Aorta (tissue), 5 donors: ENCODE data around the gene GRIK2. TPM values are rescaled to one million over a fixed set of nuclear protein-coding genes. Genes with fewer than 3 reads are reported as not detected.

Experiments used
- ATAC-seq: fragments of 200-7000 bp; cut with Tn5 transposase; one replicate; pipeline ENCODE4 v1.9.1; 2022; ENCODE audit warnings: moderate library complexity; ENCODE audit not compliant: low FRiP score
- DNase-seq, 2 donors: peaks; one replicate each; pipeline ENCODE4 v3.0.0-alpha.2; 2020
- H3K27ac ChIP-seq, 2 donors: one replicate each; pipeline ENCODE4 v1.5.1; 2013; ENCODE audit warnings: low read length in 2 of 2, mild to moderate bottlenecking in 2 of 2, moderate library complexity in 2 of 2, control low read depth in 1 of 2, inconsistent platforms in 1 of 2, low read depth in 1 of 2
- H3K27me3 ChIP-seq, 2 donors: one replicate each; pipeline ENCODE4 v1.6.1; 2013; ENCODE audit warnings: control low read depth in 1 of 2, low read length in 1 of 2, mild to moderate bottlenecking in 1 of 2, moderate library complexity in 1 of 2; ENCODE audit not compliant: insufficient read depth in 2 of 2, control insufficient read depth in 1 of 2
- H3K36me3 ChIP-seq, 2 donors: one replicate each; pipeline ENCODE4 v1.6.1; 2013; ENCODE audit warnings: control low read depth in 1 of 2, low read length in 1 of 2, mild to moderate bottlenecking in 1 of 2; ENCODE audit not compliant: insufficient read depth in 2 of 2, control insufficient read depth in 1 of 2
- H3K4me1 ChIP-seq, 2 donors: one replicate each; pipeline ENCODE4 v1.6.1; 2013; ENCODE audit warnings: low read length in 2 of 2, control low read depth in 1 of 2, mild to moderate bottlenecking in 1 of 2, moderate library complexity in 1 of 2; ENCODE audit not compliant: insufficient read depth in 2 of 2, control insufficient read depth in 1 of 2
- H3K4me3 ChIP-seq, 2 donors: one replicate each; pipeline ENCODE4 v1.5.1; 2013; ENCODE audit warnings: low read length in 2 of 2, control low read depth in 1 of 2, mild to moderate bottlenecking in 1 of 2
- H3K9me3 ChIP-seq: one replicate; pipeline ENCODE4 v1.6.1; 2013; ENCODE audit warnings: mild to moderate bottlenecking, low read length; ENCODE audit not compliant: control insufficient read depth
- WGBS, 2 donors: extraction: QIAGEN DNeasy Blood & Tissue Kit; methylation state at CpG; one replicate each; pipeline ENCODE4 v1.1.7; 2013; 5-methylcytosine and 5-hydroxymethylcytosine counted together
- intact Hi-C, 2 donors: fragments of 100-400 bp; cut with DNase I; formaldehyde crosslinking; loops; one replicate each; pipeline versions ENCODE4 v1.14.2 to v1.15.0; 2022
- polyA plus RNA-seq, 2 donors: library from polyadenylated mRNA; stranded (reverse); fragments of 200-250 nt; gene quantifications; one replicate each; pipeline ENCODE4 v1.2.3, GENCODE V29; 2013
- total RNA-seq, 2 donors: library from RNA; stranded (reverse); fragmentation: NEBNext Ultra II Directional; extraction: Animal tissue kit (Norgen Biotek cat#: 25700); gene quantifications; one replicate each; pipeline ENCODE4 v1.2.1, GENCODE V29; 2021
- donor health status: healthy with polysubstance abuse.
- donor health status: Bipolar disorder and iron deficiency.
- donor health status: DM: no; HTN: no; CAD: no.
- donor health status: DM: no; HTN: no; CAD: no.
- donor health status: DM: yes; HTN: yes; CAD: no.

GRIK2 gene
- total and polyA plus RNA-seq, 4 donors = 0.82 to 3.0 (median 2.3) TPM; not detected in 1

- H3K36me3 ChIP-seq = no peaks in the 10 kb centered on the region
- H3K9me3 ChIP-seq = no peaks in the 10 kb centered on the region
- H3K4me3 ChIP-seq = no peak overlapping the region
- 40 to 55% methylated on average over 1 of the region's 1 CpG for WGBS, 2 donors
- intact Hi-C loops = no loop called here
- ATAC-seq = no peak
- DNase-seq = no peak
- H3K27ac ChIP-seq = no peak overlapping the region
- H3K27me3 ChIP-seq = no peaks in the 10 kb centered on the region
- peaks cover 0 to 2% of the 10 kb centered on the region in 2 donors for H3K4me1 ChIP-seq
Measured at GRCh38 chr6:101806241-101806640, 412.7 kb downstream of the GRIK2 start.

GRCh38 chr6:101811108-101811507 is 417.6 kb downstream of the GRIK2 start:
- intact Hi-C loops = no loop called here
- H3K4me1 ChIP-seq = no peaks in the 10 kb centered on the region
- H3K27me3 ChIP-seq = no peaks in the 10 kb centered on the region
- no peaks in the 10 kb centered on the region for H3K9me3 ChIP-seq
- ATAC-seq (no peak), DNase-seq (no peak)
- H3K4me3 ChIP-seq = no peak overlapping the region
- no peak overlapping the region for H3K27ac ChIP-seq
- H3K36me3 ChIP-seq = no peaks in the 10 kb centered on the region

GRCh38 chr6:101816716-101817115 is 423.2 kb downstream of the GRIK2 start:
- Histone ChIP-seq H3K27me3 (no peaks in the 10 kb centered on the region), H3K27ac (no peak overlapping the region), H3K4me3 (no peak overlapping the region), H3K36me3 (no peaks in the 10 kb centered on the region), H3K9me3 (no peaks in the 10 kb centered on the region), H3K4me1 (no peaks in the 10 kb centered on the region)
- intact Hi-C loops = no loop called here
- 68 to 74% methylated on average over 3 of the region's 3 CpGs for WGBS, 2 donors
- DNase-seq (no peak), ATAC-seq (no peak)

GRCh38 chr6:101818051-101818450 is 424.5 kb downstream of the GRIK2 start:
- no peaks in the 10 kb centered on the region for H3K27me3 ChIP-seq
- no peak overlapping the region for H3K4me3 ChIP-seq
- no peaks in the 10 kb centered on the region for H3K36me3 ChIP-seq
- ATAC-seq (no peak), DNase-seq (no peak)
- no peaks in the 10 kb centered on the region for H3K9me3 ChIP-seq
- no peak overlapping the region for H3K27ac ChIP-seq
- 83% methylated on average over 6 of the region's 6 CpGs for WGBS, 2 donors
- intact Hi-C loops = no loop called here
- no peaks in the 10 kb centered on the region for H3K4me1 ChIP-seq

GRCh38 chr6:101824551-101825345 is 431.2 kb downstream of the GRIK2 start:
- DNase-seq = no peak
- Histone ChIP-seq H3K27me3 (no peaks in the 10 kb centered on the region), H3K36me3 (no peaks in the 10 kb centered on the region), H3K9me3 (no peaks in the 10 kb centered on the region), H3K4me1 (no peaks in the 10 kb centered on the region), H3K27ac (no peak overlapping the region), H3K4me3 (no peak overlapping the region)
- no peak for ATAC-seq
- WGBS, 2 donors = 6 to 19% methylated on average over 5 of the region's 5 CpGs
- intact Hi-C loops = no loop called here

- H3K36me3 ChIP-seq = no peaks in the 10 kb centered on the region
- intact Hi-C loops = no loop called here
- no peaks in the 10 kb centered on the region for H3K4me1 ChIP-seq
- H3K27me3 ChIP-seq = no peaks in the 10 kb centered on the region
- H3K9me3 ChIP-seq = no peaks in the 10 kb centered on the region
- no peak overlapping the region for H3K4me3 ChIP-seq
- no peak for ATAC-seq
- no peak for DNase-seq
- H3K27ac ChIP-seq = no peak overlapping the region
- WGBS, 2 donors = 84 to 95% methylated on average over 2 of the region's 2 CpGs
Measured at GRCh38 chr6:101826269-101826668, 432.8 kb downstream of the GRIK2 start.

- Histone ChIP-seq H3K27ac (no peak overlapping the region), H3K4me3 (no peak overlapping the region), H3K27me3 (no peaks in the 10 kb centered on the region), H3K9me3 (no peaks in the 10 kb centered on the region), H3K36me3 (no peaks in the 10 kb centered on the region), H3K4me1 (no peaks in the 10 kb centered on the region)
- intact Hi-C loops = no loop called here
- no peak for DNase-seq
- ATAC-seq = no peak
- 38 to 50% methylated on average over 3 of the region's 3 CpGs for WGBS, 2 donors
Measured at GRCh38 chr6:101826678-101827077, 433.2 kb downstream of the GRIK2 start.

GRCh38 chr6:101830501-101831031 is 437.1 kb downstream of the GRIK2 start:
- DNase-seq = no peak
- intact Hi-C loops = no loop called here
- no peak overlapping the region for H3K27ac ChIP-seq
- no peak overlapping the region for H3K4me3 ChIP-seq
- H3K4me1 ChIP-seq = no peaks in the 10 kb centered on the region
- no peaks in the 10 kb centered on the region for H3K27me3 ChIP-seq
- no peaks in the 10 kb centered on the region for H3K36me3 ChIP-seq
- H3K9me3 ChIP-seq = no peaks in the 10 kb centered on the region
- ATAC-seq = no peak

- WGBS, 2 donors = 28 to 33% methylated on average over 2 of the region's 2 CpGs
- ATAC-seq (no peak), DNase-seq (no peak)
- intact Hi-C loops = no loop called here
- H3K36me3 ChIP-seq = no peaks in the 10 kb centered on the region
- H3K4me1 ChIP-seq = no peaks in the 10 kb centered on the region
- H3K27me3 ChIP-seq = no peaks in the 10 kb centered on the region
- H3K27ac ChIP-seq = no peak overlapping the region
- no peak overlapping the region for H3K4me3 ChIP-seq
- no peaks in the 10 kb centered on the region for H3K9me3 ChIP-seq
Measured at GRCh38 chr6:101832371-101832770, 438.9 kb downstream of the GRIK2 start.
